SK-N-SH treated with all-trans-retinoic acid at 6 μM for 48 hours (cell line): ENCODE results near the gene KCNK1.

Source experiments
- ATAC-seq: fragments of 200-7000 bp; cut with Tn5 transposase; 3 replicates; pipeline ENCODE4 v1.9.1; 2020; ENCODE audit warnings: mild to moderate bottlenecking, moderate library complexity
- ARNTL ChIP-seq: fragments of 450-650 bp; formaldehyde crosslinking; IDR thresholded peaks from 2 replicates; pipeline ENCODE4 v1.5.0; 2020; ENCODE audit warnings: low read depth, mild to moderate bottlenecking, moderate library complexity, borderline replicate concordance
- BACH2 ChIP-seq: fragments of 250-450 bp; sonication (Bioruptor Pico); IDR thresholded peaks from 2 replicates; pipeline ENCODE4 v1.9.0; 2021; ENCODE audit warnings: mild to moderate bottlenecking, borderline replicate concordance
- CREB5 ChIP-seq: fragments of 250-450 bp; sonication (Bioruptor Pico); IDR thresholded peaks from 2 replicates; pipeline ENCODE4 v1.5.1; 2020; ENCODE audit warnings: low read depth, mild to moderate bottlenecking, moderate library complexity
- CSDC2 ChIP-seq: fragments of 250-450 bp; sonication (Bioruptor Pico); IDR thresholded peaks from 2 replicates; pipeline ENCODE4 v1.5.0; 2020; ENCODE audit warnings: mild to moderate bottlenecking, moderate library complexity
- ESRRG ChIP-seq: fragments of 250-450 bp; sonication (Bioruptor Pico); IDR thresholded peaks from 2 replicates; pipeline ENCODE4 v1.6.1; 2021; ENCODE audit warnings: mild to moderate bottlenecking
- GLIS3 ChIP-seq: fragments of 250-450 bp; sonication (Bioruptor Pico); IDR thresholded peaks from 2 replicates; pipeline ENCODE4 v1.5.0; 2020; ENCODE audit warnings: mild to moderate bottlenecking, moderate library complexity
- ISL1 ChIP-seq: fragments of 250-450 bp; sonication (Bioruptor Pico); IDR thresholded peaks from 2 replicates; pipeline ENCODE4 v2.1.2; 2022; ENCODE audit warnings: mild to moderate bottlenecking, moderate library complexity
- OSR1 ChIP-seq: fragments of 250-450 bp; sonication (Bioruptor Pico); IDR thresholded peaks from 2 replicates; pipeline ENCODE4 v1.8.0; 2022; ENCODE audit warnings: moderate library complexity, mild to moderate bottlenecking, inconsistent platforms
- PATZ1 ChIP-seq: fragments of 250-450 bp; sonication (Bioruptor Pico); IDR thresholded peaks from 2 replicates; pipeline ENCODE4 v1.8.0; 2020; ENCODE audit warnings: mild to moderate bottlenecking, moderate library complexity, borderline replicate concordance
- POU6F1 ChIP-seq: fragments of 250-450 bp; sonication (Bioruptor Pico); IDR thresholded peaks from 2 replicates; pipeline ENCODE4 v1.8.0; 2021; ENCODE audit warnings: low read depth, mild to moderate bottlenecking, moderate library complexity, borderline replicate concordance
- PPARA ChIP-seq: fragments of 250-450 bp; sonication (Bioruptor Pico); IDR thresholded peaks from 2 replicates; pipeline ENCODE4 v1.5.0; 2020; ENCODE audit warnings: mild to moderate bottlenecking, borderline replicate concordance
- RARB ChIP-seq: fragments of 250-450 bp; sonication (Bioruptor Pico); IDR thresholded peaks from 2 replicates; pipeline ENCODE4 v1.8.0; 2021; ENCODE audit warnings: mild to moderate bottlenecking, moderate library complexity
- TCF4 ChIP-seq: fragments of 250-450 bp; sonication (Bioruptor Pico); IDR thresholded peaks from 2 replicates; pipeline ENCODE4 v1.8.0; 2021; ENCODE audit warnings: mild to moderate bottlenecking, moderate library complexity, borderline replicate concordance
- TSHZ2 ChIP-seq: fragments of 250-450 bp; sonication (Bioruptor Pico); IDR thresholded peaks from 2 replicates; pipeline ENCODE4 v1.5.0; 2020; ENCODE audit warnings: mild to moderate bottlenecking, moderate library complexity
- ZC3H10 ChIP-seq: fragments of 250-450 bp; sonication (Bioruptor Pico); IDR thresholded peaks from 2 replicates; pipeline ENCODE4 v1.5.1; 2021; ENCODE audit warnings: mild to moderate bottlenecking, moderate library complexity
- ZFP3 ChIP-seq: fragments of 250-450 bp; sonication (Bioruptor Pico); IDR thresholded peaks from 2 replicates; pipeline ENCODE4 v1.5.0; 2020; ENCODE audit warnings: mild to moderate bottlenecking, moderate library complexity
- ZFP30 ChIP-seq: fragments of 450-650 bp; formaldehyde crosslinking; IDR thresholded peaks from 2 replicates; pipeline ENCODE4 v1.5.0; 2022; ENCODE audit warnings: mild to moderate bottlenecking, moderate library complexity
- ZNF565 ChIP-seq: fragments of 450-650 bp; formaldehyde crosslinking; conservative IDR thresholded peaks from 2 replicates; pipeline ENCODE4 v1.5.0; 2020; ENCODE audit warnings: low read depth, mild to moderate bottlenecking, moderate library complexity
- ZNF70 ChIP-seq: fragments of 450-650 bp; formaldehyde crosslinking; IDR thresholded peaks from 2 replicates; pipeline ENCODE4 v1.5.0; 2020; ENCODE audit warnings: mild to moderate bottlenecking, moderate library complexity
- ZNF8 ChIP-seq: fragments of 450-650 bp; formaldehyde crosslinking; IDR thresholded peaks from 2 replicates; pipeline ENCODE4 v1.5.0; 2020; ENCODE audit warnings: mild to moderate bottlenecking, moderate library complexity

Gene KCNK1

GRCh38 chr1:233672732-233673131, 58.8 kb downstream of the KCNK1 start:
- TF ChIP-seq ESRRG (CRISPR knock-in tag): no peak
- no peak for TF ChIP-seq ZFP3 (CRISPR knock-in tag)
- TF ChIP-seq POU6F1 (CRISPR knock-in tag): no peak
- no peak for TF ChIP-seq TSHZ2
- no peak for TF ChIP-seq BACH2 (CRISPR knock-in tag)
- TF ChIP-seq CSDC2 (CRISPR knock-in tag): no peak
- TF ChIP-seq ZNF70 (CRISPR knock-in tag): no peak
- no peak for TF ChIP-seq ARNTL (CRISPR knock-in tag)
- TF ChIP-seq PPARA (CRISPR knock-in tag): no peak
- no peak for ATAC-seq

GRCh38 chr1:233673261-233673946, 59.5 kb downstream of the KCNK1 start:
- no peak for TF ChIP-seq TCF4 (CRISPR knock-in tag)
- TF ChIP-seq ZNF70 (CRISPR knock-in tag): no peak
- TF ChIP-seq ZC3H10 (CRISPR knock-in tag): no peak
- no peak for TF ChIP-seq OSR1 (CRISPR knock-in tag)
- TF ChIP-seq ZNF565 (CRISPR knock-in tag): no peak
- TF ChIP-seq PATZ1: no peak
- TF ChIP-seq CSDC2 (CRISPR knock-in tag): no peak
- no peak for TF ChIP-seq ESRRG (CRISPR knock-in tag)
- no peak for TF ChIP-seq RARB (CRISPR knock-in tag)
- TF ChIP-seq BACH2 (CRISPR knock-in tag): no peak
- no peak for TF ChIP-seq ISL1 (CRISPR knock-in tag)
- TF ChIP-seq CREB5 (CRISPR knock-in tag): no peak
- no peak for TF ChIP-seq ZNF8 (CRISPR knock-in tag)
- no peak for ATAC-seq

- ATAC-seq: no peak
- no peak for TF ChIP-seq RARB (CRISPR knock-in tag)
- no peak for TF ChIP-seq TSHZ2
- TF ChIP-seq CSDC2 (CRISPR knock-in tag): no peak
- TF ChIP-seq BACH2 (CRISPR knock-in tag): no peak
- TF ChIP-seq ZFP30 (CRISPR knock-in tag): no peak
- TF ChIP-seq ESRRG (CRISPR knock-in tag): no peak
- no peak for TF ChIP-seq ARNTL (CRISPR knock-in tag)
- TF ChIP-seq PATZ1: no peak
- no peak for TF ChIP-seq GLIS3 (CRISPR knock-in tag)
- TF ChIP-seq TCF4 (CRISPR knock-in tag): no peak
- TF ChIP-seq PPARA (CRISPR knock-in tag): no peak
- no peak for TF ChIP-seq ISL1 (CRISPR knock-in tag)
These were observed 60.1 kb downstream of the KCNK1 start for GRCh38 chr1:233673947-233674431.
